Thoracic aorta (tissue), 2 donors: Measurements from ENCODE around the gene TANK. TPM values are rescaled to one million over a fixed set of nuclear protein-coding genes. Genes with fewer than 3 reads are reported as not detected.

Source experiments
- ATAC-seq: fragments of 150-250 bp; one replicate; pipeline ENCODE4 v1.8.0; 2017; ENCODE audit warnings: low read depth; ENCODE audit not compliant: insufficient number of reproducible peaks, low FRiP score
- DNase-seq: peaks from one replicate; pipeline ENCODE4 v3.0.0-alpha.2; 2020; ENCODE audit warnings: low spot score
- H3K27ac ChIP-seq, 2 donors: fragments of 200-600 bp; sonication (generic); 1 replicate in 1 of 2; 2 replicates in 1 of 2; pipeline ENCODE4 v1.5.1; 2016; ENCODE audit warnings: mild to moderate bottlenecking in 2 of 2, moderate library complexity in 2 of 2
- H3K27me3 ChIP-seq: fragments of 200-600 bp; sonication (generic); replicated peaks from 2 replicates; pipeline ENCODE4 v1.6.0; 2016; ENCODE audit warnings: mild to moderate bottlenecking; ENCODE audit not compliant: insufficient read depth
- H3K36me3 ChIP-seq: fragments of 200-600 bp; sonication (generic); one replicate; pipeline ENCODE4 v1.5.1; 2016
- H3K4me1 ChIP-seq, 2 donors: fragments of 200-600 bp; sonication (generic); 1 replicate in 1 of 2; 2 replicates in 1 of 2; pipeline versions ENCODE4 v1.5.1 to v1.6.0; 2016; ENCODE audit warnings: low read depth in 2 of 2, mild to moderate bottlenecking in 1 of 2; ENCODE audit not compliant: control insufficient read depth in 1 of 2
- H3K4me3 ChIP-seq: fragments of 200-600 bp; sonication (generic); 2 replicates; pipeline ENCODE4 v1.5.1; 2016; ENCODE audit warnings: mild to moderate bottlenecking
- H3K9me3 ChIP-seq: fragments of 200-600 bp; sonication (generic); 2 replicates; pipeline ENCODE4 v1.5.1; 2016
- total RNA-seq, 2 donors: library from RNA; depleted of rRNA; stranded (reverse); fragments of >200 nt; gene quantifications; one replicate each; pipeline versions ENCODE4 v1.1.0 to v1.2.3, GENCODE V29; 2016
- TF ChIP-seq, protein P1 (sequence below): fragments of 200-600 bp; sonication (generic); IDR thresholded peaks from one replicate; pipeline ENCODE4 v1.5.1; 2019; ENCODE audit warnings: antibody characterized with exemption

The TANK gene, protein sequence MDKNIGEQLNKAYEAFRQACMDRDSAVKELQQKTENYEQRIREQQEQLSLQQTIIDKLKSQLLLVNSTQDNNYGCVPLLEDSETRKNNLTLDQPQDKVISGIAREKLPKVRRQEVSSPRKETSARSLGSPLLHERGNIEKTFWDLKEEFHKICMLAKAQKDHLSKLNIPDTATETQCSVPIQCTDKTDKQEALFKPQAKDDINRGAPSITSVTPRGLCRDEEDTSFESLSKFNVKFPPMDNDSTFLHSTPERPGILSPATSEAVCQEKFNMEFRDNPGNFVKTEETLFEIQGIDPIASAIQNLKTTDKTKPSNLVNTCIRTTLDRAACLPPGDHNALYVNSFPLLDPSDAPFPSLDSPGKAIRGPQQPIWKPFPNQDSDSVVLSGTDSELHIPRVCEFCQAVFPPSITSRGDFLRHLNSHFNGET
- total RNA-seq, result 10 to 100 TPM; 59.2 to 86.8 TPM

DNA sequence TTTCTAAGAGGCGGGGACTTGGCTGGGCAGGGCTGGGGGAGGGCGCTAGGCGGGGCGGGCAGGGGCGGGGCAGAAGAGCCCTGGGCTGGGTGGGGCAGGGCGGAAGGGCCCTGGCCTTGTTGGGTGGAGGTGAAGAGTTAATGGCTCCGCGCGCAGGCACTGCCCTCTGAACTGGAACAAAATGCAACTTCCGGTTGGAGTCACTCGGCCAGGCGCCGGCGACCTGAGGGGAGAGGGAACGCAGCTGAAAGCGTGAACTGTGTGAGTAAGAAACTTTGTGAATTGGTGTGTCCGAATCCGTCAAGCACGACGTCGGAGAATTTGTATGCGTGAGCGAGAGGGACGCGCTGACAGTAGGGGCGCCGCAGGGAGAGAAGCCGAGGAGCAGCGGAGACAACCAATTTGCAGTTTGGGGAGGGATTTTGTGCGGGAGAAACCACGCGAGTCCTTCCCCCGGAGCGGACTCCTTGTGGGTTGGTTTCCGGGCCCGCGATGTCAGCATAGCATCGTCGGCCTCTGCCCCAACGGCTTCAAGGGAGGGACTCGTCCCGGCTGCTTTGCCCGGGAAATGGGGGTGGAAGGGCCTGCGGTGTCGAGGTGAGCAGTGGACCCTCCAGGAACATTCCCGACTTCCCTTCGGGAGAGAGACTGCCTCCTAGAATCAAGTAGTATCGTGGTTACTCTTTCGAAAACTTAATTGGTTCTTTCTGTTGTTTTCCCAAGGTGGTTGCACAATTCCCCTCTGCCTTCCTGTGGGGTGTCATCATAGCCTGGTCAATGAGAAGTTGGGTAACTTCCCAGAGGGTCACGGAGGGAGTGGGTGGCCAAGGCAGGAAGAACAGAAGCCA, at the start of gene TANK:
Gene TANK, plus strand, starts transcription at position 203 of the 848 bp plus-strand sequence. CDS start 19,235 bp downstream, outside the sequence.
- peaks cover 25 to 35% of the 10 kb centered on the region in 2 donors for H3K4me1 ChIP-seq
- no peaks in the 10 kb centered on the region for H3K36me3 ChIP-seq
- H3K27me3 ChIP-seq, result no peaks in the 10 kb centered on the region
- DNase-seq, result peak; percentile 82
- H3K27ac ChIP-seq, result peak within 1 kb of the TSS; percentile 86 to 97
- no peaks in the 10 kb centered on the region for H3K9me3 ChIP-seq
- peak within 1 kb of the TSS; percentile 85 for H3K4me3 ChIP-seq
- peak; percentile 91 for ATAC-seq
- TF ChIP-seq, protein P1, sequence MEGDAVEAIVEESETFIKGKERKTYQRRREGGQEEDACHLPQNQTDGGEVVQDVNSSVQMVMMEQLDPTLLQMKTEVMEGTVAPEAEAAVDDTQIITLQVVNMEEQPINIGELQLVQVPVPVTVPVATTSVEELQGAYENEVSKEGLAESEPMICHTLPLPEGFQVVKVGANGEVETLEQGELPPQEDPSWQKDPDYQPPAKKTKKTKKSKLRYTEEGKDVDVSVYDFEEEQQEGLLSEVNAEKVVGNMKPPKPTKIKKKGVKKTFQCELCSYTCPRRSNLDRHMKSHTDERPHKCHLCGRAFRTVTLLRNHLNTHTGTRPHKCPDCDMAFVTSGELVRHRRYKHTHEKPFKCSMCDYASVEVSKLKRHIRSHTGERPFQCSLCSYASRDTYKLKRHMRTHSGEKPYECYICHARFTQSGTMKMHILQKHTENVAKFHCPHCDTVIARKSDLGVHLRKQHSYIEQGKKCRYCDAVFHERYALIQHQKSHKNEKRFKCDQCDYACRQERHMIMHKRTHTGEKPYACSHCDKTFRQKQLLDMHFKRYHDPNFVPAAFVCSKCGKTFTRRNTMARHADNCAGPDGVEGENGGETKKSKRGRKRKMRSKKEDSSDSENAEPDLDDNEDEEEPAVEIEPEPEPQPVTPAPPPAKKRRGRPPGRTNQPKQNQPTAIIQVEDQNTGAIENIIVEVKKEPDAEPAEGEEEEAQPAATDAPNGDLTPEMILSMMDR, result no peak

DNA sequence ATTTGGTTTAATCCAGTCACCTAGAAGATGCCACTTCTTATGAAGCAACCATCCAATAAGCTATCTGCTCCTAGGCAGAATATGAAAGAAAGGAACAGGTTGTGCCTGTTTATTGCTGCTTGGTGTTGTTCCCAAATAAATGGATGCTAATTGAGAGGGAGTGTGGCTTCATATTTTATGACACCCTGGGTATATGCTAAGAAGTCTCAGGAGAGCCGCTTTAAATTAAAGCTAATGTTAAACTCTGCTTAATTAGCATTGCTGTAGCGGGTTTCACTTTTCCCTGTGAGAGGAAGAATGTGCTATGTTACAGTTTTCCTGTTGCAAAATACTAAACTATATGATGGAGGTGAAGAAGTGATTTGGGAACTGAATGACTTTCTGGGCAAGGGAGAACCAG, 48.7 kb upstream of the TANK start:
- H3K4me1 ChIP-seq, result peaks cover 0 to 6% of the 10 kb centered on the region in 2 donors
- TF ChIP-seq, protein P1, result no peak
- no peak overlapping the region for H3K27ac ChIP-seq
- ATAC-seq (no peak), DNase-seq (no peak)
- no peaks in the 10 kb centered on the region for H3K27me3 ChIP-seq
- H3K36me3 ChIP-seq, result no peaks in the 10 kb centered on the region
- no peaks in the 10 kb centered on the region for H3K9me3 ChIP-seq
- H3K4me3 ChIP-seq, result no peak overlapping the region

DNA sequence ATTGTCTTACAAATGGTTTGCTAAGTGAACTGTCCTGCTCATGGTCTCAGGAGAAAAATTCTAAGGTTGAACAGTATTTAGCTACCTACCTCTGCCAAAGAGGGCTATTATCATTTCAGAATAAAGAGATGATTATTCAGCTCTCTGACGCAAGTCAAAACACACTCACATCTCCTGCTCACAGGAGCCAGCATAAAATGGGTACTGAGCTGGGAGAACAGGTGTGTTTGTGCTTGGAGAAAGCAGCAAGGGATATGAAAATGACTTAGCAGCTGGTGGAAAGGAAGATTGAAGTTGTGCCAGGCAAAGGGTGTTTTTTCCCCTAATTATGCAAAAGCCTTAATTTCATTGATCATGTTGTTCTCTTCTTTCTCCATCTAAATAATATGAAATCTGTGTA, 47.3 kb upstream of the TANK start:
- no peak overlapping the region for H3K4me3 ChIP-seq
- ATAC-seq, result no peak
- no peaks in the 10 kb centered on the region for H3K36me3 ChIP-seq
- no peaks in the 10 kb centered on the region for H3K27me3 ChIP-seq
- no peak for DNase-seq
- no peaks in the 10 kb centered on the region for H3K9me3 ChIP-seq
- peaks cover 0 to 6% of the 10 kb centered on the region in 2 donors for H3K4me1 ChIP-seq
- TF ChIP-seq, protein P1, result no peak
- H3K27ac ChIP-seq, result no peak overlapping the region

DNA sequence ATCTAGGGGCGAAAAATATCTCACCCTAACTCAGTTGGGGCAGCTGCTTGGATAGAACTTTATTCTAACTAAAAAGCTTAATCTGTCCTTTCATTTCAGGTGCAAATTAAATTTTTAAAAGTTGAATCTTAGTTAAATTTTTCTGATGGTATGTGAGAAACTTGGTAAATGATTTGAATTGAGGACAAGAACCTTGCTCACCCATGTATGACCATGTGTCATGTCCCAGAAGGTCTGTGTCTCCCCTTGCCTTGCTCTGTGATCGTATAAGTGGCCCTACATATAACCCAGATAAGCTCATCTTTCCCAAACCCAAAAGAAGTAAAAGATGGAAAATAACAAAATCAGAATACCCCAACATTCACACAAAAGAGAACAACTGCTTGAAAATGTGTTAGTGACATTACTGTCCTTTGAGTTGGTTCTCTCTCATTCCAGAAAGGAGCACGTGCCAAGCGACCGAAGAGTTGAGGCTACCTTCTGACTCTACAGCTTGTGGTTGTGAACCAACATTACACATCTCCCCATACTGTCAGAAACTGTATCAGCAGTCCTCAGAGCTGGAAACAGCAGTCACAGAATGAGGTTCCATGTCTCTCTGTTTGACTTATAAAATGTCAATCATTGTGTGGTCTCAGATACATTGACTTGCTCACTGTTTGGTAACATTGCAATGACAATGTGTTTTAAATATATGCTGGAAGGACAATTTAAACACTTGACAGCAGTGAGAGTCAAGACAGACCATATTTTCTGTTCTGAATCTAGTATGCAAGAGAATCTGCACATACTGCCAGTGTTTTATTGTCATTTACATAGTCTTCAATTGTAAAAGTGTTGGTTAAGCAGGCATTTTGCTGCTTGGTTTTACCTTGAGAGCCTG, 46.3 kb upstream of the TANK start:
- no peaks in the 10 kb centered on the region for H3K9me3 ChIP-seq
- no peak for DNase-seq
- TF ChIP-seq, protein P1, result no peak
- no peaks in the 10 kb centered on the region for H3K36me3 ChIP-seq
- no peak for ATAC-seq
- H3K4me1 ChIP-seq, result peaks cover 0 to 6% of the 10 kb centered on the region in 2 donors
- H3K27me3 ChIP-seq, result no peaks in the 10 kb centered on the region
- no peak overlapping the region for H3K27ac ChIP-seq
- no peak overlapping the region for H3K4me3 ChIP-seq
